Endodermal cell (in vitro differentiated cells): Measurements from ENCODE around the gene NXPH4. TPM values are rescaled to one million over a fixed set of nuclear protein-coding genes. Genes with fewer than 3 reads are reported as not detected.
A peak's percentile ranks its signal among the peaks of the same experiment; 100 is the strongest.

ENCODE experiments used
- DNase-seq: peaks from one replicate; pipeline ENCODE4 v3.0.0-alpha.2; 2017
- H3K27ac ChIP-seq: 2 replicates; pipeline ENCODE4 v1.5.1; 2013; ENCODE audit warnings: mild to moderate bottlenecking, low read depth, low read length, moderate library complexity
- H3K27me3 ChIP-seq: 2 replicates; pipeline ENCODE4 v1.6.1; 2013; ENCODE audit warnings: mild to moderate bottlenecking, low read length, moderate library complexity; ENCODE audit not compliant: insufficient read depth, control insufficient read depth, poor library complexity, severe bottlenecking
- H3K36me3 ChIP-seq: 2 replicates; pipeline ENCODE4 v1.7.0; 2013; ENCODE audit warnings: mild to moderate bottlenecking, low read length, moderate library complexity; ENCODE audit not compliant: control insufficient read depth, insufficient read depth
- H3K4me1 ChIP-seq: one replicate; pipeline ENCODE4 v1.7.0; 2013; ENCODE audit warnings: low read length; ENCODE audit not compliant: control insufficient read depth, insufficient read depth
- H3K4me3 ChIP-seq: 2 replicates; pipeline ENCODE4 v1.5.1; 2013; ENCODE audit warnings: mild to moderate bottlenecking, low read length, moderate library complexity
- H3K9ac ChIP-seq: 2 replicates; pipeline ENCODE4 v1.6.1; 2013; ENCODE audit warnings: mild to moderate bottlenecking, low read length, moderate library complexity; ENCODE audit not compliant: poor library complexity, severe bottlenecking; ENCODE audit errors: extremely low read depth
- H3K9me3 ChIP-seq: 2 replicates; pipeline ENCODE4 v1.6.1; 2013; ENCODE audit warnings: mild to moderate bottlenecking, low read length, moderate library complexity; ENCODE audit not compliant: control insufficient read depth
- H3K27ac Mint-ChIP-seq: 2 replicates; pipeline ENCODE4 v1.8.0; 2020; ENCODE audit warnings: mixed read lengths
- H3K27me3 Mint-ChIP-seq: 2 replicates; pipeline ENCODE4 v1.8.0; 2021; ENCODE audit warnings: mild to moderate bottlenecking, mixed read lengths; ENCODE audit not compliant: insufficient read depth
- H3K36me3 Mint-ChIP-seq: 2 replicates; pipeline ENCODE4 v1.8.0; 2020; ENCODE audit warnings: low read depth, mixed read lengths
- H3K4me1 Mint-ChIP-seq: 2 replicates; pipeline ENCODE4 v1.8.0; 2020; ENCODE audit warnings: mixed read lengths
- H3K4me3 Mint-ChIP-seq: 2 replicates; pipeline ENCODE4 v1.8.0; 2020; ENCODE audit warnings: mild to moderate bottlenecking, moderate library complexity, mixed read lengths
- H3K9me3 Mint-ChIP-seq: 2 replicates; pipeline ENCODE4 v1.8.0; 2020; ENCODE audit warnings: mild to moderate bottlenecking, mixed read lengths
- WGBS, 2 experiments: methylation state at CpG; one replicate each; pipeline versions ENCODE4 v1.1.5 to v1.1.7; 2013; ENCODE audit warnings: missing lambda C conversion rate in 2 of 2, mixed read lengths in 1 of 2; ENCODE audit not compliant: insufficient coverage in 1 of 2, insufficient read length in 1 of 2; 5-methylcytosine and 5-hydroxymethylcytosine counted together
- total RNA-seq, 2 donors: library from RNA; stranded (reverse); fragmentation: NEBNext Ultra II Directional in 1 of 2; extraction: Animal tissue kit (Norgen Biotek cat#: 25700) in 1 of 2; gene quantifications; 2 replicates in 1 of 2; 3 replicates in 1 of 2; pipeline ENCODE4 v1.2.1, GENCODE V29; 2021
- TF ChIP-seq, protein P1 (sequence below): fragments of 200-600 bp; sonication (generic); conservative IDR thresholded peaks from 2 replicates; pipeline ENCODE4 v1.5.0; 2021; ENCODE audit warnings: antibody characterized with exemption, mild to moderate bottlenecking

NXPH4 gene
- total RNA-seq, 2 donors from 2014 or later: 0.31 to 1.1 TPM

DNA sequence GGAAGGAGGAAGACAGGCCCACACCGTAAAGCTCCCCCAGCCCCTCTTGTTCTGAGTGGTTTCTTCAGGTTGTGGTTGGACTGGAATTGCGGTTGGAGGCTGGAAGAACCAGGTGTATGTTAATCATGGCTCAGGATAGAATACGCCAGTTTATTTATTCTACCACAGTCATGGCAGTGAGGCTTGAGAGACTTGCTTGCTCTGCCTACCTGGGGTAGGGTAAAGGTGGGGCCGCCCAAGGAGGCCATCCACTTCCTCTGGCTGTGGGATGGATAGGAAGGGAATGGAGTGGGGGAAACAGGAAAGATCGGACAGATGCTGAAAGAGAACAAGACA, 21.0 kb downstream of the NXPH4 start:
- Mint-ChIP-seq H3K9me3 (no peaks in the 10 kb centered on the region), H3K27me3 (peaks cover 79% of the 10 kb centered on the region), H3K4me1 (peaks cover 24% of the 10 kb centered on the region), H3K4me3 (peak overlapping the region; percentile 57), H3K36me3 (peaks cover 22% of the 10 kb centered on the region), H3K27ac (no peak overlapping the region)
- H3K4me1 ChIP-seq: peaks cover 6% of the 10 kb centered on the region
- H3K9ac ChIP-seq: no peak overlapping the region
- 55 to 62% methylated on average over 2 to 5 of the region's 5 CpGs for WGBS, 2 experiments
- H3K9me3 ChIP-seq: no peaks in the 10 kb centered on the region
- peaks cover 22% of the 10 kb centered on the region for H3K36me3 ChIP-seq
- H3K27me3 ChIP-seq: peaks cover 84% of the 10 kb centered on the region
- peak; percentile 65 for DNase-seq
- no peak overlapping the region for H3K4me3 ChIP-seq
- TF ChIP-seq, protein P1, sequence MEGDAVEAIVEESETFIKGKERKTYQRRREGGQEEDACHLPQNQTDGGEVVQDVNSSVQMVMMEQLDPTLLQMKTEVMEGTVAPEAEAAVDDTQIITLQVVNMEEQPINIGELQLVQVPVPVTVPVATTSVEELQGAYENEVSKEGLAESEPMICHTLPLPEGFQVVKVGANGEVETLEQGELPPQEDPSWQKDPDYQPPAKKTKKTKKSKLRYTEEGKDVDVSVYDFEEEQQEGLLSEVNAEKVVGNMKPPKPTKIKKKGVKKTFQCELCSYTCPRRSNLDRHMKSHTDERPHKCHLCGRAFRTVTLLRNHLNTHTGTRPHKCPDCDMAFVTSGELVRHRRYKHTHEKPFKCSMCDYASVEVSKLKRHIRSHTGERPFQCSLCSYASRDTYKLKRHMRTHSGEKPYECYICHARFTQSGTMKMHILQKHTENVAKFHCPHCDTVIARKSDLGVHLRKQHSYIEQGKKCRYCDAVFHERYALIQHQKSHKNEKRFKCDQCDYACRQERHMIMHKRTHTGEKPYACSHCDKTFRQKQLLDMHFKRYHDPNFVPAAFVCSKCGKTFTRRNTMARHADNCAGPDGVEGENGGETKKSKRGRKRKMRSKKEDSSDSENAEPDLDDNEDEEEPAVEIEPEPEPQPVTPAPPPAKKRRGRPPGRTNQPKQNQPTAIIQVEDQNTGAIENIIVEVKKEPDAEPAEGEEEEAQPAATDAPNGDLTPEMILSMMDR: no peak
- no peak overlapping the region for H3K27ac ChIP-seq

DNA sequence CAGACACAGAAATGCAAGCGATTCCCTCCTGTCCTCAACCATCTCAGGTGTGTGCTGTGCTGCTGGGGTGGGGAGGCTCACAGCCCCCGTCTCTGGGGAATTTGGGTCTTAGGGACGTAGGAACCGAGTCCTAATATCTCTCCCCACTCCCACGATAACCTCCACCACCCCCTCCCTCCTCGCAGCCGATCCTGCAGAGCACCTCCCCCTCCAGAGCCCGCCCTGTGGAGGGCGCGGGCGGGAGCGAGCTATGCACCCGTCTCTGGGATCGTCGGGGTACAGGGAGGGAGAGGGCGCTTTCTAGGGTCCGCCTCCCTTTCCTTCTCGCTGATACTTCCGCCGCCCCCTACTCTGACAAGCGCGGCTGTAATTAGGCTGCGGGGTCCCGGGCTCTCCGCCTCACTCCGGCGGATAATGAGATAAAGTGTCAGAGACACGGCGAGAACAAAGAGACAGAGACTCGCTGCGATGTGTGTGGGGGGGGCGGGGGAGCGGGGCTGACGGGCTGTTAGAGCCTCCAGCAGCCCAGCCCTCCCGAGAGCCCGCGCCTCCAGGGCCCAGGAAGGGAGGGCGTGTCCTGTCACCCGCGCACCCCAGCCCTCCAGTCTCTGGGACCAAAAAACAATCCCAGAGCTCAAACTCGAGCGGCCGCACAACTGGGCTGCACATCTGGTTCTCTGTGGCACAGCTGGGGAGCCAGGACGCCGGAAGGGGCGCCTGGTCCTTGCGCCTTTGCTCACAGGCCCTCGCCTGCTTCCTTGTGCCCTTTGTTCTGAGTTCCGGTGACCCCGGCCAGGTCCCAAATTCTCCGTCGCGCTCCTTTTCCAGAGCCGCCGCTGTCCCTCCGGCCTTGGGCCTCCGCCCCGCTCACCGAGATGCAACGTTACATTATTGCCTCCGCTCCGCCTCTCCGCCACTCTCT, 21.6 kb downstream of the NXPH4 start:
- Mint-ChIP-seq H3K4me1 (peaks cover 25% of the 10 kb centered on the region), H3K27me3 (peaks cover 86% of the 10 kb centered on the region), H3K36me3 (peaks cover 16% of the 10 kb centered on the region), H3K27ac (no peak overlapping the region), H3K4me3 (peak overlapping the region; percentile 57), H3K9me3 (no peaks in the 10 kb centered on the region)
- DNase-seq: peak; percentile 88
- Histone ChIP-seq H3K9ac (no peak overlapping the region), H3K36me3 (peaks cover 16% of the 10 kb centered on the region), H3K4me1 (peaks cover 6% of the 10 kb centered on the region), H3K9me3 (no peaks in the 10 kb centered on the region), H3K27ac (no peak overlapping the region), H3K27me3 (peaks cover 90% of the 10 kb centered on the region), H3K4me3 (peak overlapping the region; percentile 79)
- WGBS, 2 experiments: 3 to 5% methylated on average over 24 to 60 of the region's 63 CpGs
- TF ChIP-seq, protein P1: no peak

DNA sequence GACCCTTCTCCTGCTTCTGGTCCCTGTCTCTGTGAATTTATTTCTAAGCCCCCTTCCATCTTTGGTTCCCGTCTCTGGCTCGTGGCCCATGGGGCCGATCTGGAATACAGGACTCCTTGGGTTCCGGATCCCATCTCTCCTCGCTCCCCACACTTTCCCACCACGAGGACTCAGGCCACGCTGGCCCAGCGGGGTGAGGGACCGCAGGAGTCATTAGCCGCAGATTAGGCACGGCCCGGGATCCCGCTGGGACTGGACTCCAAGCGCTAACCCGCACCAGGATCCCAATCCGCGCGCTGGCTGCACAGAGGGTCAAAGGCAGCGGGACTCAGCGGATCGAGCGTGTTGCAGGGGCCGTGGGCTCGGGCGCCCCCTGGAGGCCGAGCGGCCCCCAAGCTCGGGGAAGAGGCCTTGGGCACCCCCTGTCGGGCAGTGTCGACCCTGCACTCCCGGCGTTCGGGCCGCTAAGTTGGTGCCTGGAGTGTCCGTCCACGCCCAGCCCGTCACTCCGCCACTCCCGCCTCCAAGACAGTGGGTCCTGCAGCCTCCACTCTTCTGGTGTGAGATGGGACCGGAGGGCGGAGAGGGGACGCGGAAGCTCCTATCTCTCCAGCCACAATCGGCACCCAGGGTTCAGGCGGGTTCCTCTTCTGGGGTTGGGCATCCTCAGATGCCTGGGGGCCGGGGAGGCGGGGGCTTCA, 22.4 kb downstream of the NXPH4 start:
- TF ChIP-seq, protein P1: peak; percentile 100
- Mint-ChIP-seq H3K36me3 (peaks cover 8% of the 10 kb centered on the region), H3K4me3 (peak overlapping the region; percentile 57), H3K4me1 (peaks cover 30% of the 10 kb centered on the region), H3K9me3 (no peaks in the 10 kb centered on the region), H3K27me3 (peaks cover 90% of the 10 kb centered on the region), H3K27ac (no peak overlapping the region)
- peak; percentile 98 for DNase-seq
- peaks cover 8% of the 10 kb centered on the region for H3K36me3 ChIP-seq
- no peaks in the 10 kb centered on the region for H3K9me3 ChIP-seq
- peaks cover 6% of the 10 kb centered on the region for H3K4me1 ChIP-seq
- H3K27me3 ChIP-seq: peaks cover 93% of the 10 kb centered on the region
- H3K27ac ChIP-seq: peak overlapping the region; percentile 92
- H3K4me3 ChIP-seq: peak overlapping the region; percentile 79
- no peak overlapping the region for H3K9ac ChIP-seq
- 0 to 3% methylated on average over 10 to 47 of the region's 47 CpGs for WGBS, 2 experiments
